Stimulated activated CD4-positive, alpha-beta T cell treated with anti-CD3 and anti-CD28 coated beads, Interleukin-15, amount 100 ng/mL, for 1 hour (primary cell): ENCODE measurements around the gene CXCR4.

Experiments
- DNase-seq, 2 donors: peaks; one replicate each; pipeline ENCODE4 v3.0.0-alpha.2; 2020; ENCODE audit warnings: low read depth in 1 of 2, low spot score in 1 of 2

The CXCR4 gene

GRCh38 chr2:136131961-136132824, 14.2 kb upstream of the CXCR4 start:
- peak in 1 of 2 donors; percentile 28 for DNase-seq

- no peak for DNase-seq
Measured at GRCh38 chr2:136131484-136131960, 13.6 kb upstream of the CXCR4 start.

DNA sequence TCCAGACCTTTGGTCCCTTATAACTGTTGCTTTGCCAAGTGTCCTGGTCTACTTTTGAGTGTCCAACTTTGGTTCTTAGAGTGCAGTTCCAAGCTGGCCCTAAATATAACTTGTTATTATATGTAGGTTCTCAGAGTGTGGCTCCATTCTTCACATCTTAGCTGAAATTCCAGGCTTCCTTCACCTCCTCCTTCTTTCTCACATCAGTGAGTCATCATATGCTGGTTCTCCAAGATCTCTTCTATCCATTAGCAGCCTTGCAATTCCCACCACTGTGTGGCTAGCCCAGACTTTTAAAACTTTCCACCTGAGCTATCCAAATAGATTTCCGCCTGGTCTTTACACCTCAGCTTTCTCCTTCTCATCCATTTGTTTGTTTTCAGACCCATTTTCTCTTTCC, 12.6 kb upstream of the CXCR4 start:
- DNase-seq: no peak

DNA sequence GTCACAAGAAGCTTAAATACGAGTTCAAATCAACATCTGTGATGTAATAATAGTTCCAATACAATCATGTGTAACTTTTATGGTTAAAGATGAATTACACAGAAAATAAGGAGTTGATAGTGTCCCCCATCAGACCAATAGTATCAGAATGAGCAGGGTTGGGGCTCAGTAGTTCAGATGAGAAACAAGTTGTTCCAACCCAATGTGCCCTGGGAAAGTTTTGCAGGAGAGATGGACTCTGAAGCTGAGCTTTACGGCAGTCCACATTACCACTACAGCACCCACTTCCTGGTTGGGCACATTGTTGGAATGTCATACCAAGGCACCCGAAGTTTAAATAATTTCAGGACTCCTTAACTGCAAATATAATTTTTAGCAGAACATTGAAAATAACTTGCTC, 12.1 kb upstream of the CXCR4 start:
- no peak for DNase-seq

DNA sequence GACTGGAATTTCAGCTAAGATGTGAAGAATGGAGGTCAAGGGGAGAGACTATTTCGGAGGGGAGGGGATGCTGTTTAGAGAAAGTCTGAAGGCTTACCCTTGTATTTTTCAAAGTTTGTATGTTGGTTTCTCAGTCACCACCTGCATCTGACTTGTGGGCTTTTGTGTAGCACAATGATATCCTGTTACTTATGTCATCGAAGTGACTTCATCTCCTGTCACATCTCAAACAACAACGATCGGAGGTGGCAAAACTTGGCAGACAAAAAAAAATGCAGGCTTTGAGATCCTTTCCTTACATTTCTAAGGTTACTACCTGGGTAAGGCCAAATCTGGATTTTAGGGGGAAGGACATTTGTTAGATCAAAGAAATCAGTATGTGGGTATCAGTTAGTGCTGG, 11.7 kb upstream of the CXCR4 start:
- no peak for DNase-seq

- DNase-seq: no peak
Measured at GRCh38 chr2:136128905-136129304, 11.0 kb upstream of the CXCR4 start.

- no peak for DNase-seq
Measured at GRCh38 chr2:136128366-136128765, 10.4 kb upstream of the CXCR4 start.

DNA sequence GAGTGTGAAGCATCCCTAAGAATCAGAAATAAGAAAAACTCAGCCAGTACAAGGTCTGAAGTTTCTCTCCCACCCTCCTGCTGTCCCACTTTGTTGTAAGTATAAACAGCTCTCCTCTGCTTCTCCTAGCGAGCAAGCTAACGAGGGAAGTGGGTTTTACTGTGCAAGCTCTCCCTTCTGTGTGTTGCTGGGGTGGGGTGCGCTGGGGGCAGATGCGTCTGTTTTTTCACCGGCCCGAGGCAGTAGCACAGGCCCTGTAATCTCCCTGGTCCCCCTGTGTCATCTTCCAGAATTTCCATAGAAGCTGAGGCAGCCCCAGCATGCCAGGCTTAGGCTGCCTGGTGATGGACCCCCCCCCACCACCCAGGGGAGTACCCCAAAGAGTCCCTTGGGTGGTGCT, 9.4 kb upstream of the CXCR4 start:
- no peak for DNase-seq

- no peak for DNase-seq
Measured at GRCh38 chr2:136126421-136126926, 8.5 kb upstream of the CXCR4 start.

GRCh38 chr2:136126021-136126420, 8.1 kb upstream of the CXCR4 start:
- no peak for DNase-seq

GRCh38 chr2:136125236-136125635, 7.3 kb upstream of the CXCR4 start:
- no peak for DNase-seq

DNA sequence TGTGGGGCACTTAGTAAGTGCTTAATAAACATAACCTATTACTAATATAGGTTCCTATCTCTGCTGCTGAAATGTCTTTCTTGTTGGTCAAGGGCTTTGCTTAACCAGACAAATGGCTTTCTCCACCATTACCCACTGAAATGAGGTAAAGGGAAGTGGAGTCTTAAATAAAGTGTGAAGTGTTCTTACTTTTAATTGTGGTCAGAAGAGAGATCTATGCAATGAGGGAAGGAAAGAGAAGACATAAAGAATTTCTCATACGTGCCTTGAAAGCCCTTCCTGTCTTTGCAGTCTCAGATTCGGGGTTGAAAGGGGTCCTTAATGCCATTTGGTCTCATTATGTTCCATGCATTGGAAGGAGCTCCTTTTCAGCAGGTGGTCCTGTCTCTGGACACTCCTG, 6.9 kb upstream of the CXCR4 start:
- no peak for DNase-seq

GRCh38 chr2:136122661-136123060, 4.7 kb upstream of the CXCR4 start:
- DNase-seq: no peak

- no peak for DNase-seq
Measured at GRCh38 chr2:136121204-136121910, 3.4 kb upstream of the CXCR4 start.

GRCh38 chr2:136119717-136120675, 2.0 kb upstream of the CXCR4 start:
- DNase-seq: no peak

DNA sequence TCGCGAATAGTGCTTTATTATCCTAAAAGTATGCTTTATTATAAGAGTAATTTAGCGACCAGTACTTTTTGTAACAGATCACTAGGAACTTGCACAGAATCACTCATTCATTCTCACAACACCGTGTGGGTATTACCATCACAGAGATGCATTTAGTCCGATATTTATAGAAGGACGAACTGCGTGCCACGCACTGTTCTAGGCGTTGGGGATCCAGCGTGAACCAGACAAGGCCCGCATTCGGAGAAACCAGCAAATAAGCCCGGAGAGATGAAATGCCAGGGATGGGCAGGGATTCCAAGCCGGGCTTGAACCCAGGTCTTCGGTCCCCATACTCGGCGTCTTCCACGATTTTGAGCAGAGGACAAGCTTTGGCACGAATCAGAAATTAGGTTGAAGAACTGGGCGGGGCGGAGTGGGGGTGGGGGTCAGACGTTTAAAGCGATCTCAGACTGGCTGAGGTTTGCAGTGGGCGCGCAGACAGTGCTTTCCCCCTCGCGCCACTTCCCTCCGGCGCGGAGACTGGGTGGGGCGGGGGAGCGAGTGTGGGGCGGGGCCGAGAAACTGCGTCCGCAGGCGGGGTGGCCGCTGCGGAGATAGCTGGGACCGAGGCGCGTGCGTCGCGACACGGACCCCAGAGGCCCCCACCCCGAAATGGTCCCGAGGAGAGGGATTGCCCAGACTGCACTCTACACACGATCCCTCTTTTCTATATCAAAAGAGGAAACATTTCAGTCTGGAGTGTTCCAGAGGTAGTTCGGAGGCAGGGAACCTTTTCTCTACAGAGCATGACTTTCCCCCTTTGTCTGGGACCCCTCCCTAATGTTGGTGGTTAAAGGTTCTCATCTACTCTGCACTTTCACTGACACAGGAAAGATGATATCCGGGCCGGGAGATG, 1.1 kb upstream of the CXCR4 start:
- DNase-seq: peak; percentile 52 to 71

DNA sequence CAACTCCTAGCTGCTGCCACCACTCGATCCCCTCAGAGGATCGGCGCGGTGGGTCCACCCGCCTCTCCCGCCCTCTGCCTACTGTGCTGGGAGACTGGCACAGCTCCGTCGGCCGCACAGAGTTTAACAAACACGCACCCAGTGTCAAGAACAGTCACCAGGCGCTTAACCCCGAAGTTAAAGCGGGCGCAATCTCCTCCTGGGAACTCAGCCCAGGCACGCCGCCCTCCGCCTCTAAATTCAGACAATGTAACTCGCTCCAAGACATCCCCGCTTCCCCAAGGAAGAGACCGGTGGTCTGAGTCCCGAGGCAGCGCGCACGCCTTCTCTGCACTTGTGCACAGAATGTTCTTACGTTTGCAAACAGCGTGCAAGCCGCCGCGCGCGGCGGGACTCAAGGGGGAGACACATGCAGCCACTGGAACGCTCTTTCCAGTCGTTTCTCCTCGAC, 533 bp downstream of the CXCR4 start:
- peak in 1 of 2 donors; percentile 49 for DNase-seq

- DNase-seq: peak; percentile 36 to 46
Measured at GRCh38 chr2:136116813-136117390, 1.0 kb downstream of the CXCR4 start.

DNA sequence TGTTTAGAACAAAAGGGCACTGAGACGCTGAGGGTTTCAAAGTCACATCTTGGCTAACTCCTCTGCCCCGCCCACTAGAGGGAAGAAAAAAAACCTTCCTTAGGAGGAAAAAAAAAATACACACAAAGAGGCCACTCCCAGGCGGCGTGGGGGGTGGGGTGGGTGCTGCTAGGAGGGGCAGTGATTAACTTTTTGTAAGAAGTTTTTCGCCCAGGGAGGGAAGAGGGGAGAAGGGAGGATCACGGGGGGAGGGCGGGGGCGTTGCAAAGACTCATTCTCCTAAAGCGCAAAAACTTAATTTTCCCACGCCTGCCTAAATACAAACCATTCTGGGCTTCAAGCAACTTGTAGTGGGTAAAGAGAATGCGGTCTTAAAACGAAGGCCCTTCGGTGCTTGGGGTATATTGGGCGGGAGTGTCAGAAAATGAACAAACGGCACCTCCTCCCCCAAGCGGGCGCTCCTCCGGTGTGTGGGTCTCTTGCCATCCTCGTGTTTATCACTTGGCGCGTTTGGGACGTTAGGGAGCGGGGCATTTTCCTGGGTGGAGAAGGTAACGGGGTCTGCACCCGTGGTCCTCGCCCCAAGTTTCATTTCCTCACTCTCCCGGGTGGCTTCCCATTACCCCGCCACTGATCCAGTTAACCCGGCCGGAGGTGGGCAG, 1.7 kb downstream of the CXCR4 start:
- peak; percentile 30 to 61 for DNase-seq
